Mammary epithelial cell (primary cell): ENCODE results near the gene SULT4A1.

Experiments used
- EZH2 ChIP-seq: IDR thresholded peaks from 2 replicates; pipeline ENCODE4 v1.6.1; 2012; ENCODE audit warnings: low read length, inconsistent platforms, borderline replicate concordance
- TF ChIP-seq, protein P1 (sequence below), 2 donors: IDR thresholded peaks in 1 of 2; conservative IDR thresholded peaks in 1 of 2; 2 replicates each; pipeline ENCODE4 v1.5.1; 2011 to 2012; ENCODE audit warnings: inconsistent platforms in 2 of 2, low read length in 2 of 2, mild to moderate bottlenecking in 2 of 2, control low read depth in 1 of 2, low read depth in 1 of 2; ENCODE audit not compliant: insufficient read depth in 1 of 2; ENCODE audit errors: extremely low read depth in 1 of 2

DNA sequence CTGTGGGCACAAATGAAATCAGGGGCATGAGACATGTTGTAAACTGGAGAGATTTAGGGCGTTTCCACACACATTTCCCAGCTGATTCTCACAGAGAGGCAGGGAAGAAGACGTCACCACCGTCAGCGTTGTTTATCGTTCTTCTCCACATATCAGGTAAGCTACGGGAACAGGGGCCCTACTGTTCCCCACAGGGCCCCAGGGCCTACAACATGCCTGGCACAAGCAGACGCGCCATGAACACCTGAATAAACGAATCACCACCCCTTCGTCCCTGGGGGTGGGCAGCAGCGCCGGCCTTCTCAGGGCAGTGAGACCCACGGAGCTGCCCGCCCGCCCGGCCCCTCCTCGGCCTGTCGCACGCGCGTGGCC is 50.5 kb downstream of the SULT4A1 start:
- TF ChIP-seq, protein P1, sequence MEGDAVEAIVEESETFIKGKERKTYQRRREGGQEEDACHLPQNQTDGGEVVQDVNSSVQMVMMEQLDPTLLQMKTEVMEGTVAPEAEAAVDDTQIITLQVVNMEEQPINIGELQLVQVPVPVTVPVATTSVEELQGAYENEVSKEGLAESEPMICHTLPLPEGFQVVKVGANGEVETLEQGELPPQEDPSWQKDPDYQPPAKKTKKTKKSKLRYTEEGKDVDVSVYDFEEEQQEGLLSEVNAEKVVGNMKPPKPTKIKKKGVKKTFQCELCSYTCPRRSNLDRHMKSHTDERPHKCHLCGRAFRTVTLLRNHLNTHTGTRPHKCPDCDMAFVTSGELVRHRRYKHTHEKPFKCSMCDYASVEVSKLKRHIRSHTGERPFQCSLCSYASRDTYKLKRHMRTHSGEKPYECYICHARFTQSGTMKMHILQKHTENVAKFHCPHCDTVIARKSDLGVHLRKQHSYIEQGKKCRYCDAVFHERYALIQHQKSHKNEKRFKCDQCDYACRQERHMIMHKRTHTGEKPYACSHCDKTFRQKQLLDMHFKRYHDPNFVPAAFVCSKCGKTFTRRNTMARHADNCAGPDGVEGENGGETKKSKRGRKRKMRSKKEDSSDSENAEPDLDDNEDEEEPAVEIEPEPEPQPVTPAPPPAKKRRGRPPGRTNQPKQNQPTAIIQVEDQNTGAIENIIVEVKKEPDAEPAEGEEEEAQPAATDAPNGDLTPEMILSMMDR (conservative IDR thresholded peaks at IDR 0.05 in 1 of 2, IDR thresholded peaks at IDR 0.05 in 1 of 2; ENCODE audit: extremely low read depth in 1 of 2, insufficient read depth in 1 of 2, low read depth in 1 of 2, low read length in 2 of 2) = no peak
- TF ChIP-seq EZH2 = no peak
